GM12801 (cell line): ENCODE measurements around the gene MFAP5.

Source experiments
- TF ChIP-seq, protein P1 (sequence below): IDR thresholded peaks from one replicate; pipeline ENCODE4 v1.5.1; 2011; ENCODE audit warnings: control low read depth; ENCODE audit not compliant: insufficient read length; ENCODE audit errors: extremely low read depth

The MFAP5 gene, protein sequence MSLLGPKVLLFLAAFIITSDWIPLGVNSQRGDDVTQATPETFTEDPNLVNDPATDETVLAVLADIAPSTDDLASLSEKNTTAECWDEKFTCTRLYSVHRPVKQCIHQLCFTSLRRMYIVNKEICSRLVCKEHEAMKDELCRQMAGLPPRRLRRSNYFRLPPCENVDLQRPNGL

DNA sequence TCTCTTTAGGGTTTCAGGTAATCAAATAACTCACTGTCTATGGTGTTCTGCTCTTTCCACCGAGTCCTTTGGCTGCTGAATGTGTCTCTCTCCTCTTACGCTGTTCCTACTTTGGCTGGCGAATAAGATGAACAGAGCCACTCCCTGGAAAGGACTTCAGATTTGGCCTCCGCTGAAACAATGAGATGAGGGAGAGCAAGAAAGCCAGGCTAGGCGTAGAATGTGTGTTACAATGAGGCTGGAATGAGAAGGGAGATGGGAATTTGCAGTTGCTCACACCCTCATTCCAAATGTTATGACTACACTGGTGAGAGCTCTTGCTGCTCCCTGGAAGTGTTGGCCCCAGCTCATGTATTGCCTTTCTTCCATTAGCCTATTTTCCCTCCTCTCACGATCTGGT lies at the start of gene MFAP5:
Gene MFAP5 (minus strand): TSS at position 234 of the 400 bp plus-strand sequence. CDS start 722 bp downstream, outside the sequence.
- TF ChIP-seq, protein P1, sequence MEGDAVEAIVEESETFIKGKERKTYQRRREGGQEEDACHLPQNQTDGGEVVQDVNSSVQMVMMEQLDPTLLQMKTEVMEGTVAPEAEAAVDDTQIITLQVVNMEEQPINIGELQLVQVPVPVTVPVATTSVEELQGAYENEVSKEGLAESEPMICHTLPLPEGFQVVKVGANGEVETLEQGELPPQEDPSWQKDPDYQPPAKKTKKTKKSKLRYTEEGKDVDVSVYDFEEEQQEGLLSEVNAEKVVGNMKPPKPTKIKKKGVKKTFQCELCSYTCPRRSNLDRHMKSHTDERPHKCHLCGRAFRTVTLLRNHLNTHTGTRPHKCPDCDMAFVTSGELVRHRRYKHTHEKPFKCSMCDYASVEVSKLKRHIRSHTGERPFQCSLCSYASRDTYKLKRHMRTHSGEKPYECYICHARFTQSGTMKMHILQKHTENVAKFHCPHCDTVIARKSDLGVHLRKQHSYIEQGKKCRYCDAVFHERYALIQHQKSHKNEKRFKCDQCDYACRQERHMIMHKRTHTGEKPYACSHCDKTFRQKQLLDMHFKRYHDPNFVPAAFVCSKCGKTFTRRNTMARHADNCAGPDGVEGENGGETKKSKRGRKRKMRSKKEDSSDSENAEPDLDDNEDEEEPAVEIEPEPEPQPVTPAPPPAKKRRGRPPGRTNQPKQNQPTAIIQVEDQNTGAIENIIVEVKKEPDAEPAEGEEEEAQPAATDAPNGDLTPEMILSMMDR = no peak

DNA sequence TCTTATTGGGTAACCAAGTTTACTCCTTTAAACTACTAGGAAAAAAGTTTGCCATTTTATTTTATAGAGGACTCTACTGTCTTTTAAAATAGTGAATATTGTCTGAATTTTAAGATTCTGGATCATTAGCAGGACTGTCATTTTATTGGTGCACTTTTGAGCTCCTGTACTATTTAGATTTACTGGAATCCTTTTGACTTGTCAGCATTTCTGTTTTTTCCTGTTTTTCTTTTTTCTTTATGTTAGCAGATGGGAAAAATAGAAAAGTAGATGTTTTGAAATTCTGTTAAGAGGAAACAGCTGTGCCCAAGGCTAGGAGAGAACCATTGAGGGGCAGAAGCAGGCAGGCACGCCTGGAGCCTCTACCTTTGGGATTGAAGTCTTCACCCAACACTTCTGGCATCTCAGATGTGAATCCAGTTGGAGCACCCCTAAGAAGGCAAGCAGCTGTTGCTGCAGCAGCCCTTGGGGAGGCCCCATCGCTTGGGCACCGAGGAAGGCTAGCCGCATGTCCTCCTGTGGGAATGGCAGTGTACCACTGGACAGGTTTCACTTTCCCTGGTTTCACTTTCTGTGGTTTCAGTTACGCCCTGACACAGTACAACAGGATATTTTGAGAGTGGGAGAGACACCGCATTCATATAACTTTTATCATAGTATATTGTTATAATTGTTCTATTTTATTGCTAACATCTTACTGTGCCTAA lies 46.7 kb upstream of the MFAP5 start:
- TF ChIP-seq, protein P1 = no peak

DNA sequence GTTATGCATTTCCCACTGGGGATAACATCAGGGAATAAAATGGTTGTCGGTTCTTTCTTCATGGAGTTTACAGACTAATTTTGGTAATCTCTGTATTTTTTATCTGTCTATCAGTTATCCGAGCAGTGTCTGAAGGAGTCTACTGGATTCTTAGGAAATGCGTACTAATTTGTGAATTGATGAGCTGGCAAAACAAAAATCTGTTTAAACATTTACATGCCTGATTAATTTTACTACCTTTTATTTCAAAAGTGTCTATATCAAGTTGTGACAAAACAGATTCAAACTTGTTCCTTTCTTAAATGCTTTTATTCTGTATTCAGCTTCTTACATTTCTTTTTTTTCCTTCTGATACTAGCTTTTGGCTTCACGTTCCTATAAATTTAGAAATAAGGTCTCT lies 39.5 kb upstream of the MFAP5 start:
- TF ChIP-seq, protein P1 = no peak

DNA sequence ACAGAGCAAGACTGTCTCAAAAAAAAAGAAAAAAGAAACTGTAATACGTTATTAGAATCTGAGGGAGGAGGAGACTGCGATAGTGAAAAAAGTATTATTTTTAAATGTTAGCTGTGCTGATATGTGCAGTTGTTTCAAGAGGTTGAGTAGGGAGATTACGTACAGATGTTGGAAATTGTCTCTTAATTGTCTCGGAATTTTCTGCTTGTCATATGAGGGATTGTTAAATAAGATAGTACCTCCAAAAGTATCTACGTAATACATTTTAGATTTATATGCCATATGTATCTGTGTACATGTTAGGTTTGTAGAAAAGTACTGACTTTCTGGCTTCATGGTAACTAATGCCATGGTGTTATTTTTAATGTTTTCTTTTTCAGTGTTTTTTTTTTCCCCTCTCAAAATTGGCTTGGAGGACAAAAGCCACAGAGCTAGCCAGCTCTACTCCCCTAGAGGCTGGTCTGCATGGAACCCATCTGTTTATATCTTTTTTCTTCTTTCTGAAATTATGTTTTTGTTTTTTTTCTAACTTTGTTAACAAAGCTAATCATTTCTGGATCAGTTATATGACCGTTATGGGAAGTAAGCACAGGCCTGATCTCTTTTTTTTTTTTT lies 38.5 kb upstream of the MFAP5 start:
- TF ChIP-seq, protein P1 = no peak

DNA sequence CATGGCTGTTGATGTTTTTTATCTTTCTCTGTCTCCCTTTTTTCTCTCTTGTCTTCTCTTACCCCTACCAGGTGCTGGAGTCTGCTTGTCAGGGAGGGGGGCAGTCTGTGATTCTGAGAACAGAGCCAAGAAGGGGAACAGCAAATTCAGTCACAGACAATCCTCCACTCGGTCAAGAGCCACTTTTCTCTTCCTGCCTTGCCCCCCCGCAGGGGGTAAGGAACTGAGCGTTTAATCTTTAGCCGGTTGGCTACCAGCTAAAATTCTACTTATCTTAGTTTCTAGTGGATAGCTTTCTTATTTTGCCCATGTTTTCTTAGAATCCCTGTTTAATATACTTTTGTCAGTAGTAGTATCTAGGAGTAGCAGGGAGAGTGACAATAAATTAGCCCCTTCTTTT lies 37.1 kb upstream of the MFAP5 start:
- TF ChIP-seq, protein P1 = no peak

DNA sequence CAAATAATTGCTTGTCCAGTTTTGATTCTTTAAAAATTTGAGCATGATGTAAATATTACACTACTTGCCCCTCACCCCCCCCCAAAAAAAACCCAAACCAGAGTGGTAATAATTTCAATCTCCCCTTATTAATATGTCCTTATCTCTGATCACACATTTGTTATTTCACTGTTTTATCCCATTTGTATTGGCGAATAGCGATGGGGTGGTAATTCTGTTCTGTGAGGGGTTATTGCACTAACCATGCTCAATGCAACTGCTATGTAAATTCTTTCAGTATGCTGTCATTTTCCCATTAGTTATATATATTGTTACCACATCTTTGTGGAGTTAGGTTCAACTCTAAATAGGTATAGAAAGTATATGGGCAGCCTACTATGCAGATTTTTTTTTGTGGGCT lies 36.3 kb upstream of the MFAP5 start:
- TF ChIP-seq, protein P1 = no peak

DNA sequence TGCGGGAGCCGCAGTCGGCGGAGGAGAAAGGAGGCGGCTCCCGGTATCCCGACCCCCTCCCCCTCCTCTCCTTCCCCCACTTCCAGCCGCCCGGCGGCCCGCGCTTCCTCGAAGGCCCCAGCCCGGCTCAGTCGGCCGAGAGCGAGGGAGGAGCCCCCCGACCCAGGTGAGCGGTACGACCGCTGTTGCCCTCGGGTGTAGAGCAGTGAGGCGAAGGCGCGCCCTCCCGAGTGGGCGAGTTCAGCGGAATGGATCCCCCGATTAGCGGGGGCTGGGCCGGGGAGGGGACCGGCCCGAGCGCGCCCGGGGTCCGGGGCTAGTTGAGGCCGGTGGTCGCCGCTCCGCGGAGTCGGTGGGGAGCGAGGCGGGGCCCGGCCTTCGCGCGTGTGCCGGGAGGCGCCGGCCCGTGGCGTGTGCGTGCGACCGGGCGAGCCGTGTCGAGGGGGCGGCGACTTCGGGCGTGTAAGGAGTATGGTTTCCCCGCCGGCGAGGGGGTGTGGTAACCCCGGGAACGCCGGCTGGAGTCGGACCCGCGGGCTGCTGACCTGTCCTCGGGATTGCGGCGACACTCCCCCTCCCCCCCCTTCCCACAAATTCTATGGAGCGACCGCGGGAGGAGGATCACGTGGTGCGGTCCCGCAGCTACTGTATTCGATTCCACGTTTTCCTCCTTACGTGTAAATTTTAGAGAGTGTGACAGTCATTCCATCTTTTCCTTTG lies 35.7 kb upstream of the MFAP5 start:
- TF ChIP-seq, protein P1 = no peak
